ENCODE measurements around the gene TNFAIP3.

TNFAIP3 gene

GRCh38 chr6:137847748-137848147 is 19.3 kb upstream of the TNFAIP3 start:
- no peak for DNase-seq
- Histone ChIP-seq H3K36me3 (ENCODE audit: control insufficient read depth in 4 of 4, insufficient read depth in 4 of 4, low read length in 3 of 4) (no peaks in the 10 kb centered on the region), H3K27ac (ENCODE audit: insufficient read depth in 1 of 2, low read depth in 1 of 2, low read length in 2 of 2, poor library complexity in 1 of 2, severe bottlenecking in 2 of 2) (no peak overlapping the region), H3K4me3 (ENCODE audit: control insufficient read depth in 1 of 7, extremely low read depth in 1 of 7, insufficient read depth in 4 of 7, low read depth in 2 of 7, low read length in 6 of 7) (no peak overlapping the region), H3K9me3 (ENCODE audit: control extremely low read depth in 1 of 5, control insufficient read depth in 4 of 5, insufficient read depth in 2 of 5, low read depth in 1 of 5, low read length in 4 of 5) (no peaks in the 10 kb centered on the region), H3K4me1 (ENCODE audit: control extremely low read depth in 1 of 4, control insufficient read depth in 4 of 4, insufficient read depth in 4 of 4, low read length in 3 of 4) (peaks cover 0 to 16% (median 2%) of the 10 kb centered on the region in 4 experiments), H3K27me3 (replicated peaks in 2 of 5; ENCODE audit: control insufficient read depth in 4 of 5, insufficient read depth in 5 of 5, low read length in 4 of 5) (no peaks in the 10 kb centered on the region)
- 97% methylated on average over 3 of the region's 5 CpGs for WGBS (ENCODE audit: insufficient coverage)
- ChIA-PET POLR2A (no interaction called here), CTCF (no interaction called here)

GRCh38 chr6:137848672-137849071 is 18.4 kb upstream of the TNFAIP3 start:
- no peaks in the 10 kb centered on the region for H3K27me3 ChIP-seq (replicated peaks in 2 of 5; ENCODE audit: control insufficient read depth in 4 of 5, insufficient read depth in 5 of 5, low read length in 4 of 5)
- no peaks in the 10 kb centered on the region for H3K9me3 ChIP-seq (ENCODE audit: control extremely low read depth in 1 of 5, control insufficient read depth in 4 of 5, insufficient read depth in 2 of 5, low read depth in 1 of 5, low read length in 4 of 5)
- ChIA-PET POLR2A (no interaction called here), CTCF (no interaction called here)
- WGBS (ENCODE audit: insufficient coverage) = no CpG with 5 or more reads among the region's 3 CpGs
- H3K4me3 ChIP-seq (ENCODE audit: control insufficient read depth in 1 of 7, extremely low read depth in 1 of 7, insufficient read depth in 4 of 7, low read depth in 2 of 7, low read length in 6 of 7) = no peak overlapping the region
- H3K4me1 ChIP-seq (ENCODE audit: control extremely low read depth in 1 of 4, control insufficient read depth in 4 of 4, insufficient read depth in 4 of 4, low read length in 3 of 4) = peaks cover 0 to 16% (median 2%) of the 10 kb centered on the region in 4 experiments
- H3K27ac ChIP-seq (ENCODE audit: insufficient read depth in 1 of 2, low read depth in 1 of 2, low read length in 2 of 2, poor library complexity in 1 of 2, severe bottlenecking in 2 of 2) = no peak overlapping the region
- H3K36me3 ChIP-seq (ENCODE audit: control insufficient read depth in 4 of 4, insufficient read depth in 4 of 4, low read length in 3 of 4) = no peaks in the 10 kb centered on the region
- no peak for DNase-seq

GRCh38 chr6:137849181-137849980 is 17.7 kb upstream of the TNFAIP3 start:
- 38% methylated on average over 2 of the region's 4 CpGs for WGBS (ENCODE audit: insufficient coverage)
- Histone ChIP-seq H3K36me3 (ENCODE audit: control insufficient read depth in 4 of 4, insufficient read depth in 4 of 4, low read length in 3 of 4) (no peaks in the 10 kb centered on the region), H3K4me3 (ENCODE audit: control insufficient read depth in 1 of 7, extremely low read depth in 1 of 7, insufficient read depth in 4 of 7, low read depth in 2 of 7, low read length in 6 of 7) (no peak overlapping the region), H3K27me3 (replicated peaks in 2 of 5; ENCODE audit: control insufficient read depth in 4 of 5, insufficient read depth in 5 of 5, low read length in 4 of 5) (no peaks in the 10 kb centered on the region), H3K27ac (ENCODE audit: insufficient read depth in 1 of 2, low read depth in 1 of 2, low read length in 2 of 2, poor library complexity in 1 of 2, severe bottlenecking in 2 of 2) (no peak overlapping the region), H3K4me1 (ENCODE audit: control extremely low read depth in 1 of 4, control insufficient read depth in 4 of 4, insufficient read depth in 4 of 4, low read length in 3 of 4) (peaks cover 0 to 16% (median 2%) of the 10 kb centered on the region in 4 experiments), H3K9me3 (ENCODE audit: control extremely low read depth in 1 of 5, control insufficient read depth in 4 of 5, insufficient read depth in 2 of 5, low read depth in 1 of 5, low read length in 4 of 5) (no peaks in the 10 kb centered on the region)
- POLR2A ChIA-PET = interaction anchor here (0.6 kb wide), 2 partner anchors 12 to 25 kb away, joined by 4 to 5 read pairs; no protein-coding TSS in a partner anchor
- CTCF ChIA-PET = interaction anchor here (0.6 kb wide), 1 partner anchor 144 kb away, joined by 3 read pairs; no protein-coding TSS in a partner anchor
- no peak for DNase-seq

GRCh38 chr6:137849981-137850714 is 16.9 kb upstream of the TNFAIP3 start:
- no peaks in the 10 kb centered on the region for H3K36me3 ChIP-seq (ENCODE audit: control insufficient read depth in 4 of 4, insufficient read depth in 4 of 4, low read length in 3 of 4)
- POLR2A ChIA-PET = interaction anchor here (0.6 kb wide), 2 partner anchors 13 to 26 kb away, joined by 4 to 5 read pairs; no protein-coding TSS in a partner anchor
- peaks cover 0 to 16% (median 2%) of the 10 kb centered on the region in 4 experiments for H3K4me1 ChIP-seq (ENCODE audit: control extremely low read depth in 1 of 4, control insufficient read depth in 4 of 4, insufficient read depth in 4 of 4, low read length in 3 of 4)
- H3K27me3 ChIP-seq (replicated peaks in 2 of 5; ENCODE audit: control insufficient read depth in 4 of 5, insufficient read depth in 5 of 5, low read length in 4 of 5) = no peaks in the 10 kb centered on the region
- H3K27ac ChIP-seq (ENCODE audit: insufficient read depth in 1 of 2, low read depth in 1 of 2, low read length in 2 of 2, poor library complexity in 1 of 2, severe bottlenecking in 2 of 2) = no peak overlapping the region
- H3K4me3 ChIP-seq (ENCODE audit: control insufficient read depth in 1 of 7, extremely low read depth in 1 of 7, insufficient read depth in 4 of 7, low read depth in 2 of 7, low read length in 6 of 7) = no peak overlapping the region
- 98% methylated on average over 5 of the region's 5 CpGs for WGBS (ENCODE audit: insufficient coverage)
- CTCF ChIA-PET = interaction anchor here (0.6 kb wide), 1 partner anchor 144 kb away, joined by 3 read pairs; no protein-coding TSS in a partner anchor
- DNase-seq = no peak
- no peaks in the 10 kb centered on the region for H3K9me3 ChIP-seq (ENCODE audit: control extremely low read depth in 1 of 5, control insufficient read depth in 4 of 5, insufficient read depth in 2 of 5, low read depth in 1 of 5, low read length in 4 of 5)

GRCh38 chr6:137850816-137851602 is 16.1 kb upstream of the TNFAIP3 start:
- Histone ChIP-seq H3K4me3 (ENCODE audit: control insufficient read depth in 1 of 7, extremely low read depth in 1 of 7, insufficient read depth in 4 of 7, low read depth in 2 of 7, low read length in 6 of 7) (no peak overlapping the region), H3K4me1 (ENCODE audit: control extremely low read depth in 1 of 4, control insufficient read depth in 4 of 4, insufficient read depth in 4 of 4, low read length in 3 of 4) (peaks cover 0 to 16% (median 3%) of the 10 kb centered on the region in 4 experiments), H3K36me3 (ENCODE audit: control insufficient read depth in 4 of 4, insufficient read depth in 4 of 4, low read length in 3 of 4) (no peaks in the 10 kb centered on the region), H3K27me3 (replicated peaks in 2 of 5; ENCODE audit: control insufficient read depth in 4 of 5, insufficient read depth in 5 of 5, low read length in 4 of 5) (no peaks in the 10 kb centered on the region), H3K9me3 (ENCODE audit: control extremely low read depth in 1 of 5, control insufficient read depth in 4 of 5, insufficient read depth in 2 of 5, low read depth in 1 of 5, low read length in 4 of 5) (peaks cover 0 to 2% (median 0%) of the 10 kb centered on the region in 5 experiments), H3K27ac (ENCODE audit: insufficient read depth in 1 of 2, low read depth in 1 of 2, low read length in 2 of 2, poor library complexity in 1 of 2, severe bottlenecking in 2 of 2) (no peak overlapping the region)
- ChIA-PET POLR2A (no interaction called here), CTCF (interaction anchor here (0.9 to 1.3 kb wide), 4 partner anchors 10 to 46 kb away, joined by 3 read pairs; no protein-coding TSS in a partner anchor)
- DNase-seq = peak in 1 of 3 donors; percentile 50
- WGBS (ENCODE audit: insufficient coverage) = 88% methylated on average over 2 of the region's 4 CpGs

- Histone ChIP-seq H3K27ac (ENCODE audit: insufficient read depth in 1 of 2, low read depth in 1 of 2, low read length in 2 of 2, poor library complexity in 1 of 2, severe bottlenecking in 2 of 2) (no peak overlapping the region), H3K27me3 (replicated peaks in 2 of 5; ENCODE audit: control insufficient read depth in 4 of 5, insufficient read depth in 5 of 5, low read length in 4 of 5) (no peaks in the 10 kb centered on the region), H3K36me3 (ENCODE audit: control insufficient read depth in 4 of 4, insufficient read depth in 4 of 4, low read length in 3 of 4) (no peaks in the 10 kb centered on the region), H3K4me1 (ENCODE audit: control extremely low read depth in 1 of 4, control insufficient read depth in 4 of 4, insufficient read depth in 4 of 4, low read length in 3 of 4) (peaks cover 0 to 9% (median 4%) of the 10 kb centered on the region in 4 experiments), H3K4me3 (ENCODE audit: control insufficient read depth in 1 of 7, extremely low read depth in 1 of 7, insufficient read depth in 4 of 7, low read depth in 2 of 7, low read length in 6 of 7) (no peak overlapping the region), H3K9me3 (ENCODE audit: control extremely low read depth in 1 of 5, control insufficient read depth in 4 of 5, insufficient read depth in 2 of 5, low read depth in 1 of 5, low read length in 4 of 5) (peaks cover 0 to 2% (median 0%) of the 10 kb centered on the region in 5 experiments)
- WGBS (ENCODE audit: insufficient coverage) = 92% methylated on average over 3 of the region's 3 CpGs
- CTCF ChIA-PET = interaction anchor here (0.9 to 1.3 kb wide), 4 partner anchors 10 to 47 kb away, joined by 3 read pairs; no protein-coding TSS in a partner anchor
- DNase-seq = no peak
- POLR2A ChIA-PET = no interaction called here
Observed at GRCh38 chr6:137851669-137852068, 15.4 kb upstream of the TNFAIP3 start.

Data from common myeloid progenitor, CD34-positive (primary cell).